GM23248 (cell line): ENCODE results near the gene ATAD1. TPM values are rescaled to one million over a fixed set of nuclear protein-coding genes. Genes with fewer than 3 reads are reported as not detected.

ENCODE experiments used
- DNase-seq: peaks from one replicate; pipeline ENCODE4 v3.0.0-alpha.2; 2015
- H2AFZ ChIP-seq: fragments of 200-600 bp; sonication (generic); 2 replicates; pipeline ENCODE4 v1.6.1; 2016; ENCODE audit warnings: antibody characterized with exemption
- H3F3A ChIP-seq: fragments of 200-600 bp; sonication (generic); 2 replicates; pipeline ENCODE4 v1.6.1; 2016; ENCODE audit warnings: mild to moderate bottlenecking, antibody characterized with exemption, mixed run types; ENCODE audit not compliant: insufficient read depth
- H3K27ac ChIP-seq: fragments of 200-600 bp; sonication (generic); 2 replicates; pipeline ENCODE4 v1.5.1; 2016; ENCODE audit warnings: mild to moderate bottlenecking
- H3K27me3 ChIP-seq: fragments of 200-600 bp; sonication (generic); replicated peaks from 2 replicates; pipeline ENCODE4 v1.6.1; 2016; ENCODE audit warnings: mild to moderate bottlenecking; ENCODE audit not compliant: insufficient read depth
- H3K36me3 ChIP-seq: fragments of 200-600 bp; sonication (generic); 2 replicates; pipeline ENCODE4 v1.6.1; 2016; ENCODE audit warnings: low read depth, mild to moderate bottlenecking
- H3K4me1 ChIP-seq: fragments of 200-600 bp; sonication (generic); 2 replicates; pipeline ENCODE4 v1.6.1; 2016; ENCODE audit warnings: mild to moderate bottlenecking; ENCODE audit not compliant: insufficient read depth
- H3K4me2 ChIP-seq: fragments of 200-600 bp; sonication (generic); one replicate; pipeline ENCODE4 v1.6.1; 2016; ENCODE audit warnings: mild to moderate bottlenecking; ENCODE audit not compliant: unreplicated experiment
- H3K4me3 ChIP-seq: fragments of 200-600 bp; sonication (generic); 2 replicates; pipeline ENCODE4 v1.5.1; 2016; ENCODE audit warnings: mild to moderate bottlenecking
- H3K79me2 ChIP-seq: fragments of 200-600 bp; sonication (generic); 2 replicates; pipeline ENCODE4 v1.6.1; 2016; ENCODE audit warnings: mild to moderate bottlenecking; ENCODE audit not compliant: insufficient read depth
- H3K9ac ChIP-seq: fragments of 200-600 bp; sonication (generic); 2 replicates; pipeline ENCODE4 v1.6.1; 2016; ENCODE audit warnings: mild to moderate bottlenecking
- H3K9me2 ChIP-seq: fragments of 200-600 bp; sonication (generic); 2 replicates; pipeline ENCODE4 v1.6.1; 2016; ENCODE audit warnings: mixed run types, mild to moderate bottlenecking, moderate library complexity; ENCODE audit not compliant: insufficient read depth
- H3K9me3 ChIP-seq: fragments of 200-600 bp; sonication (generic); one replicate; pipeline ENCODE4 v1.6.1; 2017; ENCODE audit warnings: low read depth
- H4K20me1 ChIP-seq: fragments of 200-600 bp; sonication (generic); 2 replicates; pipeline ENCODE4 v1.6.0; 2016; ENCODE audit not compliant: insufficient read depth
- EZH2 ChIP-seq: fragments of 200-600 bp; sonication (generic); IDR thresholded peaks from 2 replicates; pipeline ENCODE4 v1.6.1; 2018; ENCODE audit warnings: antibody characterized with exemption, mild to moderate bottlenecking; ENCODE audit not compliant: insufficient read depth, poor library complexity, severe bottlenecking
- EZH2phosphoT487 ChIP-seq: fragments of 200-600 bp; sonication (generic); IDR thresholded peaks from 2 replicates; pipeline ENCODE4 v1.6.1; 2018; ENCODE audit warnings: antibody characterized with exemption, moderate library complexity, mild to moderate bottlenecking, low read depth; ENCODE audit not compliant: insufficient read depth
- WGBS, 2 experiments: methylation state at CpG; one replicate each; pipeline ENCODE4 v1.1.6; 2015 to 2017; ENCODE audit warnings: low lambda C conversion rate in 2 of 2, low coverage in 1 of 2; ENCODE audit errors: missing lambda C conversion rate in 2 of 2; 5-methylcytosine and 5-hydroxymethylcytosine counted together
- in situ Hi-C: fragments of 300-500 bp; cut with MboI; formaldehyde crosslinking; loops from 2 replicates; pipeline ENCODE4 v1.15.0; 2020
- polyA plus RNA-seq: library from polyadenylated mRNA; unstranded; fragments of >200 nt; fragmentation: Nextera tagmentation; extraction: Ambion mirVana; gene quantifications from 2 replicates; pipeline ENCODE4 v1.2.1, GENCODE V29; 2016
- total RNA-seq: library from RNA; depleted of rRNA; stranded (reverse); fragments of >200 nt; shearing (Covaris generic); gene quantifications from 2 replicates; pipeline ENCODE4 v1.2.3, GENCODE V29; 2014

Gene ATAD1
- total and polyA plus RNA-seq, 2 experiments from 2014 or later, result 52.4 to 66.8 TPM

GRCh38 chr10:87799860-87800259 lies 18.2 kb downstream of the ATAD1 start:
- DNase-seq, result no peak
- Histone ChIP-seq H3K4me2 (no peak overlapping the region), H3K36me3 (peaks cover 18% of the 10 kb centered on the region; the same call in 1 of the 2 replicates), H3K4me3 (no peak overlapping the region), H3F3A (0 out of 2 replicates have a peak, but pooled peaks cover 3% of the 10 kb centered on the region), H3K4me1 (no peaks in the 10 kb centered on the region), H3K27ac (no peak overlapping the region), H3K9me2 (no peaks in the 10 kb centered on the region), H3K79me2 (peaks cover 93% of the 10 kb centered on the region), H3K9ac (no peak overlapping the region), H3K9me3 (no peaks in the 10 kb centered on the region), H4K20me1 (0 out of 2 replicates have a peak, but pooled peaks cover 2% of the 10 kb centered on the region), H3K27me3 (no peaks in the 10 kb centered on the region), H2AFZ (no peak overlapping the region)
- TF ChIP-seq EZH2 (no peak), EZH2phosphoT487 (no peak)
- 86 to 100% methylated on average over 1 of the region's 1 CpG for WGBS, 2 experiments
- in situ Hi-C loops, result no loop called here

- WGBS, 2 experiments, result 97% methylated on average over 5 of the region's 5 CpGs
- Histone ChIP-seq H3K79me2 (peaks cover 92% of the 10 kb centered on the region), H4K20me1 (0 out of 2 replicates have a peak, but pooled peaks cover 2% of the 10 kb centered on the region), H3K9me2 (no peaks in the 10 kb centered on the region), H2AFZ (no peak overlapping the region), H3K9ac (no peak overlapping the region), H3K27ac (no peak overlapping the region), H3K4me1 (no peaks in the 10 kb centered on the region), H3K36me3 (peaks cover 11% of the 10 kb centered on the region; the same call in 1 of the 2 replicates), H3F3A (0 out of 2 replicates have a peak, but pooled peaks cover 3% of the 10 kb centered on the region), H3K9me3 (no peaks in the 10 kb centered on the region), H3K4me2 (no peak overlapping the region), H3K27me3 (no peaks in the 10 kb centered on the region), H3K4me3 (no peak overlapping the region)
- TF ChIP-seq EZH2phosphoT487 (no peak), EZH2 (no peak)
- no peak for DNase-seq
- in situ Hi-C loops, result no loop called here
Measured at GRCh38 chr10:87798082-87798481, 19.9 kb downstream of the ATAD1 start.

DNA sequence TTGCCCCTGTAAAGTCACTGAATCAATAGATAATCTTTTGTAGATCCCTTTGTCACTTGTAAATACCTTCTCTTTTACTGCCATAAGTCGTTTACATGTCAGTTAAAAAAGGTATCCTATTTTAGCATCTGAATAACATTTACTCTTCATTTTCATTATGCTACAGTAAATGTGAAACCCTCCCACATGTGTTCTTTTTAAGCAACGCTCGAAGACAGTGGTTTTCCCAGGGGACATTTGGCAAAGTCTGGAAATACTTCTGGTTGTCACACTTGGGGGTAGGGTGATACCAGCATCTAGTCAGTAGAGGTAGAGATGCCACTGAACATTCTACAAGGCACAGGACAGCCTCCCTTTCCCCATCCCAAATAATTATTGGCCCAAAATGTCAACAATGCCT lies 23.7 kb downstream of the ATAD1 start:
- 87 to 100% methylated on average over 3 of the region's 3 CpGs for WGBS, 2 experiments
- no peak for DNase-seq

DNA sequence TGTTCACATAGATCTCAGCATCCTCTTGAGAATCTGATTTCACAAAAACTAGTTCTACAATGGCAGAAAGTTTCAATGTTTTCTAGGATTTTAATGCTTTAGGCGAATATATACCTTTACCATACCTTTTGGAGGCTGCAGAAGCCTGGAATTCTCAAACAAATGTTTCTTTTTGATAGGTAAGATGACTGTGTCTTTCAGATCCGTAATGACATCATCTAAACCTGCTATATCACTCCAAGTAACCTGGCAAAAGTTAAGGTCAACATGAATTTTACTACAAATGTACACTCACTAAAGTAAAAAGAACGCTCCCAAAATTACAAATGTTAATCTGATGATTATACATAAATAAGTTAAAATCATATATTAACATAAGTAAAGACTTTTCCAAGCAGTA lies 27.8 kb downstream of the ATAD1 start:
- in situ Hi-C loops, result no loop called here
- no peak overlapping the region for H3K4me3 ChIP-seq
- no peak for DNase-seq
- no peaks in the 10 kb centered on the region for H3K9me3 ChIP-seq
- H3K27me3 ChIP-seq, result no peaks in the 10 kb centered on the region
- no peaks in the 10 kb centered on the region for H3F3A ChIP-seq
- H3K9me2 ChIP-seq, result no peaks in the 10 kb centered on the region
- no peak overlapping the region for H2AFZ ChIP-seq
- no peaks in the 10 kb centered on the region for H3K4me1 ChIP-seq
- no peak overlapping the region for H3K27ac ChIP-seq
- no peak overlapping the region for H3K4me2 ChIP-seq
- TF ChIP-seq EZH2phosphoT487, result no peak
- TF ChIP-seq EZH2, result no peak
- H4K20me1 ChIP-seq, result no peaks in the 10 kb centered on the region
- H3K36me3 ChIP-seq, result peaks cover 34% of the 10 kb centered on the region
- no peak overlapping the region for H3K9ac ChIP-seq
- 98% methylated on average over 3 of the region's 3 CpGs for WGBS, 2 experiments
- peaks cover 57% of the 10 kb centered on the region for H3K79me2 ChIP-seq

More for the DNA sequence above, 23.7 kb downstream of the ATAD1 start:
- H2AFZ ChIP-seq, result no peak overlapping the region
- H3K9me3 ChIP-seq, result no peaks in the 10 kb centered on the region
- H3F3A ChIP-seq, result 0 out of 2 replicates have a peak, but pooled peaks cover 3% of the 10 kb centered on the region
- H3K4me1 ChIP-seq, result no peaks in the 10 kb centered on the region
- peaks cover 82% of the 10 kb centered on the region for H3K79me2 ChIP-seq
- no peak for TF ChIP-seq EZH2phosphoT487
- TF ChIP-seq EZH2, result no peak
- no peak overlapping the region for H3K9ac ChIP-seq
- no peaks in the 10 kb centered on the region for H3K27me3 ChIP-seq
- H4K20me1 ChIP-seq, result 0 out of 2 replicates have a peak, but pooled peaks cover 2% of the 10 kb centered on the region
- no peak overlapping the region for H3K27ac ChIP-seq
- H3K4me2 ChIP-seq, result no peak overlapping the region
- no peaks in the 10 kb centered on the region for H3K9me2 ChIP-seq
- H3K4me3 ChIP-seq, result no peak overlapping the region
- in situ Hi-C loops, result no loop called here
- H3K36me3 ChIP-seq, result peaks cover 19% of the 10 kb centered on the region

DNA sequence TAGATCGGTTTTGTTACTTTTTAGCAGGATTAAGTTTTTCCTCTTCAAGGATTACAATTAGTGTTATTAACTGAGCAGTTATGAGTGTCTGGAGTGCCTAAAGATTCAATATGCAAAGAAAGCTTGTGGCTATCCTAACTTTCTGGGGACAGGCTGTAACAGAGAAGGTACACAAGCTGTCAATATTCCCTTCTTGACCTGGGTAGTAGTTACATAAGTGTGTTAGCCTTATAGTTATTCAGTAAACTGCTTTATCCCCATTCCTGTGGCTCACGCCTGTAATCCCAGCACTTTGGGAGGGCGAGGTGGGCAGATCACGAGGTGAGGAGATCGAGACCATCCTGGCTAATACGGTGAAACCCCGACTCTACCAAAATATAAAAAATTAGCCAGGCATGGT lies 31.6 kb downstream of the ATAD1 start:
- WGBS, 2 experiments, result 96 to 97% methylated on average over 7 of the region's 7 CpGs
- no peaks in the 10 kb centered on the region for H3K27me3 ChIP-seq
- in situ Hi-C loops, result no loop called here

More for the DNA sequence above, 31.6 kb downstream of the ATAD1 start:
- Histone ChIP-seq H3F3A (no peaks in the 10 kb centered on the region), H3K27ac (no peak overlapping the region), H3K9ac (no peak overlapping the region), H3K9me3 (no peaks in the 10 kb centered on the region), H3K4me1 (no peaks in the 10 kb centered on the region), H3K4me2 (no peak overlapping the region), H2AFZ (no peak overlapping the region), H3K9me2 (no peaks in the 10 kb centered on the region), H3K79me2 (peaks cover 54% of the 10 kb centered on the region), H3K36me3 (peaks cover 36% of the 10 kb centered on the region), H3K4me3 (no peak overlapping the region), H4K20me1 (no peaks in the 10 kb centered on the region)
- DNase-seq, result no peak
- no peak for TF ChIP-seq EZH2phosphoT487
- no peak for TF ChIP-seq EZH2
